Measurements from ENCODE around the gene ADRA1B.

The ADRA1B gene

DNA sequence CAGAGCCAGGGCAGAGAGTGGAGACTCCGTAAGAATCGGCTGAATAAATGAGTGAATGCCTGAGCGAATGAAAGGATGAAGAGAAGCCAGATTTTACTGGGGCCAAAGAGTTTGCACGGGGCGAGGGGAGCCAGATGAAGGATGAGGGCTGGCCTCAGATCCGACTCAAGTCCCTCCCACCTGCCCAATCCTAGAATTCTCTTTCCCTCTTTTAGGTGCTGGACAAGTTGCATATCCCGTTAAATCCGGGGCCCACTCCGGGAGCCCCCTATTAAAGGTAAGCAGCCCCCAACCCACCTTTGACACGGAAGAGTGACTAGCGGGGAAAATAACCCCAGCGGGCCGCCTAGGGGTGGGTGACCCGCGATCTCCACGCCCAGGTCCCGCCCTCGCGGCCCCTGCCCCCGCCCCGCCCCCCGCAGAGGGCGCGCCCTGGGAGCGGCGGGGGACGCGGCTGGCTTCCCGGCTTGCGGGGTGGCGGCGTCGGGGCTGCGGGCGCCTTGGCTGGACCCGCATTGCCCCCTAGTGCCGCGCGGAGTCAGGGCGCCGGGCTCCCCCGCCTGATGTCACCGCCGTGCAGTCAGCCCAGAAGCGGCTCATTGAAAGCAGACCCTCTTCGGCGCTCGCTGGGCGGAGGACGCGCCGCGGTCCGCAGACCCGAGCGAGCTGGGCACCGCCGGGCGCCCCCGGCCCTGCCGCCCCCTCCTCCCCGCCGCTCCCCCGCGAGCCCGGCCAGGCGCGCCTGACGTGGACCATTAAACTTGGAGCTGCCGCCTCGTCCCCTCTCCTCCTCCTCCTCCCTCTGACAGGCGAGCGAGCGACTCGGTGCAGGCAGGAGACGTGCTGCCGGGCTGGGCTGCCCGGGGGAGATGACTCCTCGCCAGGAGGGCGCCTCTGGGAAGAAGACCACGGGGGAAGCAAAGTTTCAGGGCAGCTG, at the start of gene ADRA1B:
ADRA1B (plus strand) TSS at position 579 of the 937 bp plus-strand sequence. CDS start 424 bp downstream, outside the sequence.
- DNase-seq: peak; percentile 73

DNA sequence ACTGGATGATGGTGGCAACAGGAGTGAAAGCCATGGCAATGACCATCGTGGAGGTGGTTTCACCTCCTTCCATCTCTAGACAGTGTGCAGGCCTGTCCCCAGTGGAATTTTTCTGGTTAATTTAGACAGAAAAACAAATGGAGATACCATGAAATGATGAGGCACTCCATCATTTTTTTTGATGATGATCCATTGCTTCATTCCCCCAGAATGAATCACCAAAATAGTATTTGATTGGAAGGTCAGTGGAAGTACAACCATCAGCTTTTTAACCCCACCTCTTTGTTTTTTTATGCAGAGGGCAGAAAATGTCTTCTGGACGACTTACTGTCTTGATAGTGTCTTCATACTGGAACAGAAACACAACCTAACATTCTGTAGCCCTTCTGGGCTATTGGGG, 42.6 kb upstream of the ADRA1B start:
- peak; percentile 74 for DNase-seq

DNA sequence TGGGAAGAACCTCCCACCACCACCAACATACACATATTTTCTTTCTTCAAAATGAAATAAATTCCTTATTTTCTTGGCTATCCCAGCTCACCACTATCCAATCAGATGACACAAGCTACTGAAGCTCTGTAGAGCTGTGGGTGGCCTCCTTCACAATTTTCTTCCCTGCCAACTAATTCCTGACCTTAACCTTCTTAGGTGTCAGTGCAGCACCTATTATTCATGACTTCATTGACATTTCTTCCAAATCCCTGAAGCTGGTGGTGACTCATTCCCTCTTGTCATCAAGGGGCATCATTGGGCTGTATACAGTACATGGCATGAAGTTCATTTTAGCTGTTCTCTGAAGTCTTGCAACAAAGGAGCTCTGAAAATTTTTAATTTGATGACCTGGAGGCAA, 42.0 kb upstream of the ADRA1B start:
- DNase-seq: peak; percentile 85

DNA sequence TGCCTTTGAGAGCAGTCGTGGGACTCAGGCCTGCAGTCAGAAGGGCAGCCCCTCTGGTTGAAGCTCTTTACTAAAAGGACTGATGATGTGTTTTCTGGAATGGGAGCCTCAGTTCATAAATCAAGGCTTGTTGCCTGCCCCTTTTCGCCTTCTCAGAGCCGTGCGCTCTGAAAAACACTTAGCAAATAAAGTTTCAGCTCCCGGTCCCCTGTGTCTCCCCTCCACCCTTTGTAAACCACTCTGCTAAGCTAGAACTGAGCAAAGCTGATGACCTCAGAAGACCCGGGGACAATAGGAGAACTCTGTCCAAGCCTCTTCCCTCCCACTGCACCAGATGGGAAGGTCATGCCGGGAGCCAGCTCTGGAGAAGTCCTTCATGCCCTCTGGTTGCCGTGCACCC, 39.3 kb upstream of the ADRA1B start:
- no peak for DNase-seq

DNA sequence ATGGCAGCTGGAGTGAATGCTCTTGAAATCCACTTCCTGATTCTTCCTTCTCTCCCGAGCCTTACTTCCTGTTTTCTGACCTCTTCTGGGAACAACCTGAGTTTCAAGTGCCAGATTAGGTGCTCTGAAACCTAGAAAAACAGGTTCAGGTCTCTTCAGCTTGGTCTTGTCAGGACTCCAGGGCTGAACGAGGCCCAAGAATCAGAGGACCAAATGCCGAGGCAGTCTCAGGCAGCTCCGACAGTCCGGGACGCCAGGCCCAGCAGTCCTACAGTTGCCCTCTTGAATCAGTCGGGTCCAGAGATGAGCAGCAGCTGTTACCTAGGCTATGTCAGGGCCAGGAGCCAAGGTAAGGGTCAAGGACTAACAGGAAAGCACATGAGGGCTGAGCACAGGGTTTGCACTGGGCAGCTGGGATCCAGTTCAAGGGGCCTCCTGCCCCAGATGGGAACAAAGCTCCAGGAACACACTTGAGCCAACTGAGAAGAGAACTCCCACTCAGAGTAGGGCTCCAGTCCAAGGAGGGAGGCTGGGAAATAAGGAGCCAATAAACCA, 38.3 kb upstream of the ADRA1B start:
- no peak for DNase-seq

DNA sequence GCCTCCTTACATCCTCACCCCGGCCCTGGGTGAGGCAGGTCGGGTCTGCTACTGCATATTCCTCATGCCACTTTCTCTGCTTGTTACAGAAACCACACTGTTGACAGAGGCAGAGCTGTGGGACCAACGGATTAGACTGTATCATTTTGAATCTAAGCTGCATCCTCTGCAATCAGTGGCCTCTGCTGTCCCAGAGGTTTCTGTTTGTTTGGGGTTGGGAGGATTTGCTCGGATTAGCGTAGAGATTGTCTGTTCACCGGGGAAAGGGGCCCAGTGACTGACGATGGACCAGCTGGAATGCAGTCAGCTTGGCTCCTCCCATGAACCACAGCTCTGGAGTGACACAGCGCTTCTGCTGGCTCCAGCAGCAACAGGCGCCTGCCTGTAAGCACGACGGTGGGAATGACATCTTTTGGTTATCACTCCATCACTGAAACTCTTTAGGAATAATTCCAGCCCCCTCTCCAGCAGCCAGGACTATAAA, 37.3 kb upstream of the ADRA1B start:
- peak; percentile 97 for DNase-seq

DNA sequence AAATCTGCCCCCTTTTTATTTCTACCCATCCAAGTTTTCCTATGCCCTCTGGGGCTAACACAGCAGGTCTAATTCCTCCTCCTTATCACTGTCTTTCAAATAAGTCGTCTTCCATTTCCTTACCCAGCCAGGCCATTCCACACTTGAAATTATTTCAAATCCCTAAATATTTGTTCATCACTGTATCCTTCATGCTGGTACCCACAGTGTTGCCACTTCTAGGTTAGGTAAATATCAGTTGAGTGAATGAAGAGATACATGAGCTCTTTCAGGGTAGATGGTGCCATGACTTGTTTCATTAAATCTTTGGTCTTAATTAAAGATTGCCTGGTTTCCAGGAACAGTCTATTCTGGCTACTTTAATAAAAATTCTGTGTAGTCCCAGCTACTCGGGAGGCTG, 35.6 kb upstream of the ADRA1B start:
- no peak for DNase-seq

DNA sequence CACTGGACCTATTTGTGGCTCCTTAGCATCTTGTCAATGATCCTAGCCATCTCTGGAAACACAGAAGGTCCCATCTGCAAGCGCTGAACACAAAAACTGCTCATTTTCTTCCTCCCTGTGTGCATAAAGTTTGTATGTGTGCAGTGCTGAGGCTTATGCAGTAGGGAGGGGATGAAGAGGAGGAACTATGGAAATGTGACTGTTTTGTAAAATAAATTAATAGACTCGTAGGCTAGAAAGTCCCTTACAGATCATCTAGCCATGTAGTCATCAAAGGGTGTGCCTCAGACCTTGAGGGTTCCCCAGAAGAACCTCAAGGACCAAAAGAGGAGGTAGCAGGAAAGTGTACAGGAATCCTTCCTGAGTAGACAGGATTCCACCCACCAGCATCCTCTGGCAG, 34.3 kb upstream of the ADRA1B start:
- DNase-seq: no peak

DNA sequence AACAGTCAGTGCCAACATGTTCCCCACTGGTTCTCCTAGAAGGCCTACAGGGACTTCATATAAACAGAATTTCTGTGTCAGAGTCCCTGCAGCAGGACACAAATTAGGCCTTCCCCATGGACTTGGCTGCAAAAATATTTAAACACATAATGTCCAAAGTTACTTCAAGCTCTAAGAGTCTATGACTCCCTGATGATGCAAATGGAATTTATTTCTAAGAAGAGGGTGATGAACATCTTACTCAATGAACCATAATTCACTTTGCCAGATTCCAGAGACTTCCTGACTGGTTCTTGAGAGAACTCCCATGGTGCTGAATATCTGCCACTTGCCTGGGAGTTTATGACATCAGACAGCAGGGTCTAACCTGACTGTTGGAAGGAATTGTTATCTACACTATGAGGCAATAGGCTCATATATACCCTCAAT, 32.7 kb upstream of the ADRA1B start:
- DNase-seq: peak; percentile 97

DNA sequence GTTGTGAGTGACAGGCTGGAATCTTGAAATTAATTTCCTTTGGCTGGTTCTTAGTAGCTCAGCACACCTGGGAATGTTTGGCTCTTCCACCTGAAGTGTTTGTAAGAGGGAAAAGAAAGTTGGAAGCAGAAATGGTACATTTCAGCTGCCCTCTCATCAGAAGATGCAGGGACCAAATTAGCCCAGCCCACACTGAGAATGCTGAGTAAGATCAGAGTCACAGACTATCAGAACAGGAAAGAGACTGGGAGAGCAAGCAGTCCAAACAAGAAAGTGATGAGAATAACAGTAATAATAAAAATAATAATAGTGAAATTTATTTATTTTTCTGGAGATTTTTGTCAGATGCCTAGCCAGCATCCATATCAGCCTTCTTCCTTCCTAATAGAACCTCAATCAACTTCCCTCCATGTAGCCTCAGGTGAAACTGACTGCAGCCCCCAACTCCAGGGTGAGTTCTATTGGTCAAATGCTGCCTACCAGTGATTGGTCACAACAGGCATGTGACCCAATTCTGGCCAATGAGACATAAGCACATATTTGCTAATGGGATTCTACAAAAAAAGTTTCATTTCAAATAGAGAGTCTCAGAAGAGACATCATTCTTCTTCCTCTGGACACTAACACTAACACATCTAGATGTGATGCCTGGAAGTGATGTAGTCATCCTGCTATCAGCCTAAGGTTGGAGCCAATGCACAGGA, 31.2 kb upstream of the ADRA1B start:
- peak; percentile 34 for DNase-seq

DNA sequence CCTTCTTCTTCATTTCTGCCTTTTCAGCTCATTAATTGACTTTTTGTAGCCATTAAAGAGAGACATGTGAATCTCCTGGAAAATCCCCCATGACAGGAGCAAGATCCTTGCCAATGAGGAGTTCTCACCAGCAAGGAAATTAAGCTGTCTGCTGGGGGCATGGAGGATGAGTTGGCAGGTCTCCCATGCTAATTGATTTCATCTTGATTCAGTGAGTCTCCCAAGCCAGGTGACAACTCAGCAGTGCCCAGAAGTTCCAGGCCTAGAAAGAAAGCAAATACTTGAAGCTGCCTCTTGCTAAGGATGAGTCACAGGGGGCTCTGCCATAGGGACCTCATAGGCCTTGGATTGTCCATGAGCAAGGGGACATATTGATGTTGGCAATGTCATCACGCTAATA, 30.0 kb upstream of the ADRA1B start:
- peak; percentile 65 for DNase-seq

DNA sequence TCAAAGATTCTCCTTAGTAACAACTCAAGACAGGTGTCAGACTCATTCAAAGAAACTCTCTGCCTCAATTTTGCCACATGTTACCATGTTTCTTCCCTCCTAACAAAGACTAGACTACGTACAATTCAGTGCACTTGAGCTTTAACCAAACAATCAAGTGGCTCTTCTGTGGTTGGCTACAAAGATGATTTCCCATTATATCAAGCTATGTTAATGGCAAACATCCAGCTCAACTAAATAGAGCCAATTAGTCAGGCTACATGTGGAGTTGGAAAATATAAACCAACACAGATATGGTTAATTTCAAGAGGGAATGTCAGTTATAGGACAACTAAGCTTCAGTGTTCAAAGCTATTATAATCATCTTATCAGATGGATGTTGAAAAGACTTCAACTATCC, 29.2 kb upstream of the ADRA1B start:
- DNase-seq: no peak

DNA sequence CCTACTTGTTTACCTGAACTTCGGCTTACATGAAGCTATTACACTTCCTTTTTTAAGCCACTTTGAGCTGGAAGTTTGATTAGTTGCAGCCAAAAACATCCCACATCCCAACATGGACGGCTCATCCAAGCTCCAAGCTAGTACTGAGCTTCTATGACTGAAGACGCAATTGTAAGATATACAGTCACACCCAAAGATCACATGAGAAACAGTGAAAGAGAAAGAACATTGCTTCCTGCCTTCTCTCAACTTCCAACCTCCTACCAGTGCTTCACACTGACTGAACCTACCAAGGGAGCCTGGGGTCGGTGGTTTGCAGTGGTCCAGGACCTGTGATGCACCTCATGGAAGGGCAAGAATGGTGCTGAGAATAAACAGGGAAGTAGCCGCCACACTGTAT, 27.4 kb upstream of the ADRA1B start:
- no peak for DNase-seq

DNA sequence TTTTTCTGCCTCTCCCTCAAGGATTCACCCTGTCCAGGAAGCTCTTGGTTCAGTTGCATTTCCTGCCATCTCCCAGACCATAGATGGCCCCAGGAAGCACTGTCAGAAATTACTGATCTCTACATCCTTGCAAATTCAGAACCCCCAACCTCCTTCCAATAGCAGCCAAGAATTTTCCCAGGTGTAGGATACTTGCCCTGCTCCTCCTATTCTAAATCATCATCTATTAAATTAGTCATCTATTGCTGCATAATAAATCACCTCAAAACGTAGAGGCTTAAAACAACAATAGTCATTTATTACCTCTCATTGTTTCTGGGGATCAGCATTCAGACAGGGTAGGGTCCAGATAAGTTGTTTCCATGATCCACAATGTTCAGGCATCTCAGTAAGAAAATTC, 26.1 kb upstream of the ADRA1B start:
- no peak for DNase-seq

DNA sequence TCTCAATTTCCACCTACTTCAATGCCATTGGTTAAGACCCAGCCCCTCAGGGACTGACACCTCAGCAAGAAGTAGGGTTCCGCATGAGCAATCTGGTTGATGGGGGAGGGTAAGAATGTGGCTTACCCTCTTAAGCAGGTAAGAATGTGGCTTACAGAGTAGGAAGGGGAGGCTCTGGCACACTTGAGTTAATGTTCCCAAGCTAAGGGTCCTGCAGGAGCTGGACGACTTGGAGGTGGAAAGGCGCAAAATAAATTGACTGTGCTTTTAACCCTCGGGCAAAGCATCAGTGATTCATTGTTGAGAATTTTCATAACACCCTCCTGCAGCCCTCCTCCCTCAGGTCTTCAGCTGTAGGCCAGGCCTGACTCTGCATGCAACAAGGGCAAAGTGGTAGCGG, 24.9 kb upstream of the ADRA1B start:
- DNase-seq: no peak

DNA sequence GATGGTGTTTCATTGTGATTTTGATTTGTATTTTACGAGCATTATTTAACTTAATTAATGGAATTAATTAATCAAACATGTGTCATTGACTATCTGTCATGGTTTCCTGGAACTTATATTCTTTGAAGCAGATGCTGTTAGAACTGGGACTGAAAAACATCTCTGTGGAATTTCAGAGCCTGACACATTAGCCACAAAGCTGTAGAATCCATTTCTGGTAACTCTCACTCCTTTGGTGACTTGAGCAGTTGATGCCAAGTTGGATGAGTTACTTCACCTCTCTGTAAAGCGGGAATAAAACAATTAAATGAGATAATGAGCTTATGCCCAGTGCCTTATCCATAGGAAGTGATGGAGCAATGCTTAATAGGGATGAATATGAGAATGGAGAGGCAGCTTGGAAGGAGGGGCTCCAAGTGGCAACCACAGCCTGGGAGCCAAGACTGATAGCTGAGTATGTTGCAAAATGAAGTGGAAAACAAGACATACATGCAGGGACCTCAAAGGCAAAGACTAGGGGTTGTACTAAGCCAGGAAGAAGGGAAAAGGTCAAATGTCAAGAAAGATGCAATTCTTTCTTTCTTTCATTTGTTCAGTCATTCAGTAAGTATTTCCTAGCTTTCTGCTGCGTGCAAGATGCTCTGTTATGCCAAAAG, 23.1 kb upstream of the ADRA1B start:
- peak; percentile 79 for DNase-seq

DNA sequence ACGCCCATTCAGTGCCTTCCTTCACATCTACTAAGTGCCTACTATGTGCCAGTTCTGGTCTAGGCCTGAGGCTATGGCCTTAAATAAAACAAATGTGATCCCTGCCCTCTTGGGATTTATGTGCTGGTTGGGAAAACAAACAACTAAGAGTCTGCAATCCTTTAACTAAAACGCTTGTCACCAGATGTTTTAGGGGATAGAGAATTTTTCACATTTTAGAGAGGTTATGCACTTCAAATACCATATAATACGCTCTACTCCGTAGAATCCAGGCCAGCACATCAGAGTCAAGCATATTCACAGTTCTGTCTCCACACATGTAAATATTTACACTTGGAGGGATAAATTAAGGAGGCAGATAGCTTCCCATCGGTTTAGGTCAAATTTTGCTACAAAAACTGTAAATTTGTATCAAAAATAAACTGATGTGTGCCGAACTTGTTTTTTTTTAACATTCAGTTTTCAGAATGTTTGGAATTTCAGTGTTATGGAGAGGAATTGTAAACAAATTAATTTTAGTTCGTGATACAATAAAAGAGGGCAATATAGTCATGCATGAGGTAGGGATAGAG, 22.0 kb upstream of the ADRA1B start:
- DNase-seq: peak; percentile 67

DNA sequence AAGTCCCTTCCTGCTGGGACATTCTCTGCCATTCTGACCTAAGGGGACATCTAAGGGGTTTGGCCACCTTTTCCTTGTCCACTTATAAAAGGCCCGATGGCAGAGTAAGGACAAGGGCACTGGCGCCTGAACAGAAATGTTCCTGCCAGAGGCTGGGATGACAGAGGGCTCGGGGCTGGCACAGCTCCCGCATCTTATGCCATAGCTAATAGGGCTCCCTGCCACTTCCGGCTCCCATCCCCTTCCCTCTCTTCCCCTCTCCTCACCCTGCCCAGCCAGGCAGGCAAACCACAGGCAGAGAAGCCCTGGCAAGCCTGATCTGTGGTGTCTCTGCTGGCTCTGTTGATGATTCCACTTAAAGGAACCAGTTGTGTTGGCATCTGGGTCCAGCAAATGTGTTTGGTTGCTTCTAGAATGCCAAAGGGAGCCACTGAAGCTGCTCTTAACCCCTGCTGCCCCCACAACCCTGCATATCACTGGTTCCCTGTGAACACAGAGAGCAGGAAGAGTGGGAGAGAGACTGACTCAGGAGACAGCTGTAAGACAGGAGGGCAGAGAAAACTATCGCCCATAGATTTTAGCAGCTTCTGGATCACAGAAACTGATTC, 18.4 kb upstream of the ADRA1B start:
- DNase-seq: no peak

DNA sequence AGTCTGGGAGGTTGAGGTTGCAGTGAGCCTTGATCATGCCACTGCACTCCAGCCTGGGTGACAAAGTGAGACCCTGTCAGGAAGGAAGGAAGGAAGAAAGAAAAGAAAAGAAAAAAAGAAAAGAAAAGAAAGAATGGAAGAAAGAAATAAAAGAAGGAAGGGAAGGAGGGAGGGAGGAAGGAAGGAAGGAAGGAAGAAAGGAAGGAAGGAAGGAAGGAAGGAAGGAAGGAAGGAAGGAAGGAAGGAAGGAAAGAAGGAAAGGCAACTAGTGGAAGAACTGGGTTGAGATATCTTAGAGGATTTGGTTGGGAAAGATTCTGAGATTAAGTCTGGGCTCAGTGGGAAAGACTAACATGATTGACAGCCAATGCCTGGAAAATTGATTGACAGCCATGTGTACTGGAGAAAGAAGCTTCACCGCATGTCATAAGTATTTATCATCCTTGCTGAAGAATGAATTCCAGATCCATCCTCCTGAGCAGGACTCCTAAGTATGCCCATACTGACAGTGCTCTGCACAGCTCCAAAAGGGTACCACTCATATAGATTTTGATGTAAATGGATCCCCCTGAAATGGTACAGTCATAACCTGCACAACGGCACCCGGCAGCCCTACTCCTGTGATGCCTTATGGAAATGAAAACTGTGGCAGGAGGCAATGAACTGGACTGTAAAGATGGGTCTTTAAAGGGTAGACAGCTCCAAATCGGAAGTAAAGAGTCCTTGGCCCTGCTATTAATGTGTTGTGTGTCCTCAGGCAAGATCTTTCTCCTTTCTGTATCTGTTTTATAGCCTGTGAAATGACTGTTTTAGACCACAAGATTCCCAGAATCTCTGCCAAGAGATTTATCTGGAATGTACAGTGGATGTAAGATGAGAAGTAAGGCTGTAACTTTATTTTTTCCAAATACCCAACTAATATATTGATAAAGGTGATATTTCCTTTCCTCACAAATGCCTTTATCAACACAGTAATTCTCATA, 16.9 kb upstream of the ADRA1B start:
- peak; percentile 87 for DNase-seq

DNA sequence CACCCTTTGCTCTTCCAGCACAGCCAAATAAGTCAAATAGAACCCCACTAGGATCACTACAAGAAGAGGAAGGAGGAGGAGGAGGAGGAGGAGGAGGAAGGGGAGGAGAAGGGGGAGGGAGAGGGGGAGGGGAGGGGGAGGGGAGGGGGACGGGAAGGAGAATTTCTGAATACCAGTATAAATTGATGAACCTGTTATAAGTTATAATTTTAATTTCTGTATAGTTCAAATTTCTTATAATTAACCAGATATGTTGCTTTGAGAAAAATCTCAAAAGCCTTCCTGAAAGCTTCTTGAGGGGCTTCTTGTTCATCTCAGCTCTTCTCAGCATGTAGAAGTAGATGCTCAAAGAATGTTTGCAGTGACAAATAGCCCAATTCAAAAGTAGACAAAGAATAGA, 15.0 kb upstream of the ADRA1B start:
- no peak for DNase-seq

DNA sequence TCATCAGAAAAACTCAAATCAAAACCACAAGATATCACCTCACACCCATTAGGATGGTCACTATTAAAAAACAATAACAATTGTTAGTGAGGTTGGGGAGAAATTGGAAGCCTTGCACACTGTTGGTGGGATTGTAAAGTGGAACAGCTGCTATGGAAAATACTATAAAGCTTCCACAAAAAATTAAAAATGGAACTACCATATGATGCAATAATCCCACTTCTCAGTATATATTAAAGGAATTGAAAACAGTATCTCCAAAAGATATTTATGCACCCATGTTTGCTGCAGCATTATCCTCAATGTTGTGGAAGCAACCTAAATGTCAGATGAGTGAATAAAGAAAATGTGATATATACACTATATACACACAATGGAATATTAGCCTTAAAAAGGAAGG, 14.5 kb upstream of the ADRA1B start:
- no peak for DNase-seq
